IMR-90 (cell line): ENCODE results near the gene KRT7.

Source experiments
- NFE2L2 ChIP-seq: fragments of 150-350 bp; IDR thresholded peaks from 2 replicates; pipeline ENCODE4 v1.6.1; 2016; ENCODE audit warnings: low read depth, mild to moderate bottlenecking, low read length
- POLR2A ChIP-seq: IDR thresholded peaks from 2 replicates; pipeline ENCODE4 v1.6.1; 2012; ENCODE audit warnings: mild to moderate bottlenecking, low read depth, low read length
- TF ChIP-seq, protein P1 (sequence below): conservative IDR thresholded peaks from 2 replicates; pipeline ENCODE4 v1.5.1; 2012; ENCODE audit warnings: mild to moderate bottlenecking, low read depth, low read length, improper control_type of control experiment

DNA sequence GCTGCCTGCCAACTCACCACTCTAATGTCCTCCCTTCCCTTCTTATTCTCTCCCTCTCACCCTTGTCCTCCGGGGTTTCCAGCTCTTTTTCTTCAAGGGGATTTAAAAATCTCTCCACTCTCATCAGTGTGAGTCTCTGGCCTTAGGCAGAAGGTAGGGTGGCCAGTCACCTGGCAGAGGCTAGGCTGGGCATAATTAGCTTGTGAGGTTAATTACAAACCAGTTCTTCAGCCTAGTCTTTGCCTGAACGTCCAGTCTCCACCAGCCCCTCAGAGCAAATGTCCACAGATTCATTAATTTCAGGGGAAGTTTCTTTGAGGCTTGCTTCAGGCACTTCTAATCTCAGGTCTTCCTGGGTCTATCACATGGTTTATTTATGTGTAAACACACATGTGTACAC is 6.7 kb downstream of the KRT7 start:
- TF ChIP-seq, protein P1, sequence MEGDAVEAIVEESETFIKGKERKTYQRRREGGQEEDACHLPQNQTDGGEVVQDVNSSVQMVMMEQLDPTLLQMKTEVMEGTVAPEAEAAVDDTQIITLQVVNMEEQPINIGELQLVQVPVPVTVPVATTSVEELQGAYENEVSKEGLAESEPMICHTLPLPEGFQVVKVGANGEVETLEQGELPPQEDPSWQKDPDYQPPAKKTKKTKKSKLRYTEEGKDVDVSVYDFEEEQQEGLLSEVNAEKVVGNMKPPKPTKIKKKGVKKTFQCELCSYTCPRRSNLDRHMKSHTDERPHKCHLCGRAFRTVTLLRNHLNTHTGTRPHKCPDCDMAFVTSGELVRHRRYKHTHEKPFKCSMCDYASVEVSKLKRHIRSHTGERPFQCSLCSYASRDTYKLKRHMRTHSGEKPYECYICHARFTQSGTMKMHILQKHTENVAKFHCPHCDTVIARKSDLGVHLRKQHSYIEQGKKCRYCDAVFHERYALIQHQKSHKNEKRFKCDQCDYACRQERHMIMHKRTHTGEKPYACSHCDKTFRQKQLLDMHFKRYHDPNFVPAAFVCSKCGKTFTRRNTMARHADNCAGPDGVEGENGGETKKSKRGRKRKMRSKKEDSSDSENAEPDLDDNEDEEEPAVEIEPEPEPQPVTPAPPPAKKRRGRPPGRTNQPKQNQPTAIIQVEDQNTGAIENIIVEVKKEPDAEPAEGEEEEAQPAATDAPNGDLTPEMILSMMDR = no peak
- TF ChIP-seq POLR2A (no peak), NFE2L2 (no peak)
